PC-9 (cell line): ENCODE data around the gene NF2.

ENCODE experiments used
- EZH2 ChIP-seq: fragments of 200-600 bp; sonication (generic); IDR thresholded peaks from 2 replicates; pipeline ENCODE4 v1.8.0; 2017; ENCODE audit warnings: antibody characterized with exemption, low read depth
- TF ChIP-seq, protein P1 (sequence below): fragments of 200-600 bp; sonication (generic); conservative IDR thresholded peaks from 2 replicates; pipeline ENCODE4 v1.6.1; 2017; ENCODE audit warnings: mixed run types, antibody characterized with exemption, mild to moderate bottlenecking, moderate library complexity

DNA sequence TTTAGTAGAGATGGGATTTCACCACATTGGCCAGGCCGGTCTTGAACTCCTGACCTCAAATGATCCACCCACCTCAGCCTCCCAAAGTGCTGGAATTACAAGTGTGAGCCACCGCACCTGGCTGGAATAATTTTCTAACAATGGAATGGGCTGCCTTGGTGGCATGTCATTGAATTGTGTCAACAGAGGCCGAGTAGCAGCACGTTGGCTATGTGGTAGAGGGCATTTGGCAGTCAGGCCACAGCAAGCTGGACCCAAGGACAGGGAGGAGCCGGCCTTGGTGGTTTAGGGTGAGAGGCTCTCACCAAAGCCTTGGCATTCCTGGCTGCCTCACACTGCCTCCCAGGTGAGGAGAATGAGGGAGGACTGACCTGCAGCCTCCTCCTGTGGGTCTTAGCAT is 18.5 kb upstream of the NF2 start:
- TF ChIP-seq, protein P1, sequence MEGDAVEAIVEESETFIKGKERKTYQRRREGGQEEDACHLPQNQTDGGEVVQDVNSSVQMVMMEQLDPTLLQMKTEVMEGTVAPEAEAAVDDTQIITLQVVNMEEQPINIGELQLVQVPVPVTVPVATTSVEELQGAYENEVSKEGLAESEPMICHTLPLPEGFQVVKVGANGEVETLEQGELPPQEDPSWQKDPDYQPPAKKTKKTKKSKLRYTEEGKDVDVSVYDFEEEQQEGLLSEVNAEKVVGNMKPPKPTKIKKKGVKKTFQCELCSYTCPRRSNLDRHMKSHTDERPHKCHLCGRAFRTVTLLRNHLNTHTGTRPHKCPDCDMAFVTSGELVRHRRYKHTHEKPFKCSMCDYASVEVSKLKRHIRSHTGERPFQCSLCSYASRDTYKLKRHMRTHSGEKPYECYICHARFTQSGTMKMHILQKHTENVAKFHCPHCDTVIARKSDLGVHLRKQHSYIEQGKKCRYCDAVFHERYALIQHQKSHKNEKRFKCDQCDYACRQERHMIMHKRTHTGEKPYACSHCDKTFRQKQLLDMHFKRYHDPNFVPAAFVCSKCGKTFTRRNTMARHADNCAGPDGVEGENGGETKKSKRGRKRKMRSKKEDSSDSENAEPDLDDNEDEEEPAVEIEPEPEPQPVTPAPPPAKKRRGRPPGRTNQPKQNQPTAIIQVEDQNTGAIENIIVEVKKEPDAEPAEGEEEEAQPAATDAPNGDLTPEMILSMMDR = no peak
- TF ChIP-seq EZH2 = no peak
